GM19043 (cell line): Measurements from ENCODE around the gene REL.
A peak's percentile ranks its signal among the peaks of the same experiment; 100 is the strongest.
"Not testable (repeated sequence)": the region's sequence is repeated elsewhere in the genome, so short reads cannot be mapped to it uniquely, and the experiment has no call there.

ENCODE experiments used
- ATAC-seq: cut with Tn5 transposase; IDR thresholded peaks from one replicate; pipeline ENCODE4 v1.9.1; 2021; ENCODE audit warnings: low read depth; ENCODE audit not compliant: unreplicated experiment

REL gene

DNA sequence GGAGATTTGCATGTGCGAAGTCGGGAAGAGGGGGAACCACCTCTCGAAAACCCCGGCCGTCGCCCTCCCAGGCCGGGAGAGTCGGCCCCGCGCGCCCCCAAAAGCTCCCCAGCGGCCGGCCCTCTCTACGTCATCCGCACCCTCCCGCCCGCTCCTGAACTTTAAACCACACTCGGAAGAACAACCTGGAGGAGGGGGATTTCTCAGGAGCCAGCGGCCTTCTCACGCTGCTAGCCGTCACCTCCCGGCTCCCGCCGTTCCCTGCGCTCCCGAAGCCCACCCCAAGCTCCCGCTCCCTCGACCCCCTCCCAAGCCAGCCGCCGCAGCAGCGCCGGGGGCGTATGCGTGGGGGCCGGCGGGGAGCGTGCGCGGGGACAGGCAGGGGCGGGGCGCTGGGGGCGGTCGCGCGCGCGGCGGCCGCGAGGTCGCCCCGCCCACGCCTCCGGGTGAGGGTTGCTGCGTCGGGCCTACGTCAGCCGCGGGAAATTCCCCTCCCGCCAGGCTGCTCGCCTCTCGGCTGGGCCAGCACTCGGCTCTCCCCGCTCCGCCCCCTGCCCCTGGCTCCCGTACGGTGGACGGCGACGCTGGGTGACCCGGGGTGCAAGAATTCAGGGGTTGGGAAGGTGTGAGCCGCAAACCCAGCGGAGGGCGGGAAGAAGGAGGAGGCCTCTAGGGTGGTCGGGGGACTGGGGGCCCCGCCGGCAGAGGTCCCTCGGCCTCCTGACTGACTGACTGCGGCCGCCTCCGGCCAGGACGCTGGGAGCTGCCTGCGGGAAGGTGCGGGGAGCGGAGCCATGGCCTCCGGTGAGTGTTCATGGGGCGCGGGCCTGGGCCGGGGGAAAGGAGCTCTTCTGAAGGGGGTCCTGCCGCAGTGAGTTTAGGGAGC, at the start of gene REL:
Gene REL, plus strand, starts transcription at position 528 of the 886 bp plus-strand sequence. Its CDS starts 267 bp downstream, at position 795.
- ATAC-seq, result peak; percentile 80

DNA sequence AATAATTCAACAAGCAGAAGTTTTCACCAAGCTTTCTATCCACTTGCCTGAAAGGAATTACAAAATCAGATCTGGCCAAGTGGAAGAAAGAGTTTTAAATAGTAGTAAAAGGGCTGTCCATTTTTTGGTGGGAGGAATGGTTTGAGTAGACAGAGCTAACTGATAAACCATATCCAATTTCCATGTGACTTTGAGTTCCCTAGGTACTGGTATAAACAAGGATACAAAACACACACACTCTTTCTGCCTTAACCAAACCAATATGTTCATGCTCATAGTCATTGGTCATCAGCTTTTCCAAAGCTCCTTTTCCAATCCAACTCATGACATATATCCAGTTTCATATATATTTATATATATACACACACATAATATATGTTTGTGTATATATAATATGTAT, 49.5 kb upstream of the REL start:
- ATAC-seq, result no peak

DNA sequence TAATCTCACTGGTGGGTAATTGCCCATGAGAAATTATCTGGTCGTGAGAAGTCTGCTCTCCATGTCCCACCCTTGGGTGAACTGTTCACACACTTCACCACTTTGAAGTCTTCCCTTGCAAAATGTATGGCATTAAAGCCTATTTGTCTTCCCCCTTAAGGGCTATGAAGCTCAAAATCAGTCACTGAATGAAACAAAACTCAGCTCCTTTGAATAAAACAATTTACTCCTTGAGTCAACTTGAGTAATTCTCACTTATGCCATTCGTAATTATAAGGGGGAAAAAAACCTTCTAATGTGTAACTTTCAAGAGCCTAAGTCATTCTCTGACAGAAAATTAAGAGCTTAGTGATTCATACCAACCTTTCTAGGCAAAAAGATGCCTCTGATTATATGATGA, 48.8 kb upstream of the REL start:
- no peak for ATAC-seq

DNA sequence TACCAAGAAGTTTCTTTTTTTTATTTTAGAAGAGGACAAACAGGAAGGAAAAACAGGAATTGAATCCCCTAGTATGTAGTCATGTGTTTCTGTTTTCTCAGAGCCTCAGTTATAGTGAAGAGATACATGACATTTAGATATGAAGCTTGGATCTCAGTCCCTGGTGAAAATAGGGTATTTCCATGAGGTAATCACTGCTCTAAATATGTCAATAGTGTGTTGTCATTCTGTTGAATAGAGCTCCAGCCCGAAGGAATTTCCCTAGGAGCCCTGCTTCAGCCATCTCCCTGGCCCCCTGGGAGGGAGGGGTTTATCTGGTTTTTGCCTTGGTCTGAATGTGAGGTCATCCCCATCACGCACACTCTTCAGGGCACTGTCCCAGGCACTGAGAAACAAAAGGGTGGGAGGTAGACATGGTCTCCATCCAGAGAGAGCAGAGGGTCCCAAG, 47.1 kb upstream of the REL start:
- ATAC-seq, result no peak

DNA sequence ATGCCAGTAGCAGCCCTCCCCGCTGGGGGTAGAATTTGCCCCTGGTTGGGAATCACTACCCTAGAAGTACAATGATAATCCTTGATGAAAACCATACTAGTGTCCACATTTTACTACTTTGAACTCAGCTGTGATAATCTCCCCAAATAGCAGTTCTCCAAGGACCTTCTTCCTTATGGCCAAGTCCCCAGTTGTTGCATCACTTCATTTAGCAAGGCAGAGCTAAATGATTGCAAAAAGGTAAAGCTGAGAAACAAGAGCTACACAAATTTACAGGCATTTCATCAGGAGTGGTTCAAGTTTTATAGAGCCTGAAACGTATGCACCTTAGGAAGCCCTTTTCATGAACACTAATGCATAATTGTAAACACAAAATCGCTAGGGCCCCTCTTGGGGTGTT, 44.9 kb upstream of the REL start:
- no peak for ATAC-seq

DNA sequence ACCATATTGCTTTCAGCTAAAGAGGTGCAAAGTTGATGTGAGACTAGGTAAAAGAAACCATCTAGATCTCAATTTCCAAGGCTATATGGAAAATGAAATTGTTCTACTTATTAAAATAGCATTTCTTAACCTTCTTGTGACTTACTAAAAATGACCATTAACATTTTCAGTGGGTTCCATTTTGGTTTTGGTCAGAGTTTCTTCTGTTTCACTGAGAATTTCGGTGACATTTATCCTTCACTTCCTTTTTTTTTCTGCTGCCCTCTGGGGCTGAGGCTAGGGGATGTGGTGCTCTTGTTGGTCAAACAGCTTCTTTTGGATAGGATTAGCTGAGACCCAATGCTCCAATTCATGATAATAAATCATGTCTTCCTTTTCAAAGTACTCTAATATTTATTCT, 44.3 kb upstream of the REL start:
- no peak for ATAC-seq

DNA sequence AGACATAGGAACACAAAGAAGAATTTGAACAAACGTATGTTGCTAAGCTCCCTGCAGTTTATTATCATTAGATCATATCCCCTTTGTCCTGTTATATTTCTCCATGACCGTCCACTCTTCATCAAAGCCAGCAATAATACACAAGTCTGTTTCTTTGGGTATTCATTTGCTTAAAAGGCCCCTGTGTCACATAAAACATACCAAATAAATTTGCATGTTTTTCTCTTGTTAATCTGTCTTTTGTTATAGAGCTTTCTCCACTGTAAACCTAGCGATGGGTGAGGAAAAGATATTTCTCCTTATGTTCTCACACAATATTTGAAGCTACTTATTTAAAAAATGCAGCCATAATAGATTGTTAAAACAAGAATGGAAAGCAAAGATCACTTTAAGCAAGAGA, 42.9 kb upstream of the REL start:
- ATAC-seq, result no peak

DNA sequence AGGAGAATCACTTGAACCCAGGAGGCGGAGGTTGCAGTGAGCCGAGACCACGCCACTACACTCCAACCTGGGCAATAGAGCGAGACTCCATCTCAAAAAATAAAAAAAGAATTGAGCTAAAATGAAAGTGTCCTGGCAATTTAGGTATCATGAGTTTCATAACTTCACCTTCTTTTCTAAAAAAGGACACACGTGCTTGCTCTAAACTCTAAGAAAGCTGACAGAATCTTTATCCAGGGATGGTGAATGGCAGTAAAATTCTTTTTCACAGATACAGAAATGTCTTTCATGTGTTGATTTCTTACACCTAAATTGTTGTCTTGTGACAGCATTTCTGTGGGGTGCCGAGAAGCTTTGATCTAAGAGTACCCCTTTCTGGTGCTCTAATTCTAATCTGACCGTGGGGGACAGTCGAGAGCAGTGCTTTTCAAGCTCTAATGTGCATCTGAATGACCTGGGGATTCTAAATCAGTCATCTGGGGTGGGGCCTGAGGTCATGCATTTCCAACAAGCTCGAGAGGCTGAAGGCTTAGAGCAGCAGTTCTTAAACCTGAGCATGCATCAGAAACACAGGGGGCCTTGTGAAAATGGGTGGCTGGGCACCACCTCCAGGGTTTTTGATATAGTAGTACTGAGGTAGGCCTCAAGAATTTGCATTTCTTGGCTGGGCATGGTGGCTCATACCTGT, 42.1 kb upstream of the REL start:
- peak; percentile 41 for ATAC-seq

DNA sequence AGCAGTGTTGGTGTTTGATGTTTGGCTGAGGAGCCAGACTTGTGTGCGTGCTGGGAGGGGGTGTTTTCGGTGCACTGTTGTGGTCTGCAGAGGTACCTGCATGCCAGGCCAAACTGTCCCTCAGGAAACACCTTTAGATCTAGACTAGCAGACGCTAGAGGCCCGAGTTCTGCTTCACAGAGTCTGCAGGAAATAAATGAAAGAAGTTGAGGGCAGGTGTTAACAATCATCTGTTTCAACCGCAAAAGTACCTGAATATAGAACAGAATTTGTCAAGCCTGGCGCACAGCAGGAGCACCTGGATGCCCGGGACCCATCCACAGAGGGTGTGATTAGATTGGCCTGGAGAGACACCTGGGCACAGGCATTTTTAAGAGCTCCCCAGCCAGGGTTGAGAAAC, 40.5 kb upstream of the REL start:
- ATAC-seq, result peak; percentile 51

DNA sequence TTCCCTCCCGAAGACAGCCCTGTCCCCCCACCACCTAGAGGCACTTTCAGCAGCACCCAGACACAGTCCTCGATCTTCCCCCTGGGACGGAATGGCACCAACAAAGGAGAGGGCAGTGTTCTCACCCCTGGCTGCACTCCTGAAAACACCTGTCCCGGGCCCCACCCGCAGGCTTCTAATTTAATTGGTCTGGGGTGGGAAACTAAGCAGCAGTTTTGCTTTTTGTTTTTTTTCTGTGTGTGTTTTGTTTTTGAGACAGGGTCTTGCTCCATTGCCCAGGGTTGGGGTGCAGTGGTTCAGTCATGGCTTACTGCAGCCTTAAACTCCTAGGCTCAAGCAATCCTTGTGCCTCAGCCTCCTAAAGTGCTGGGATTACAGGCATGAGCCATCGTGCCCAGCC, 38.4 kb upstream of the REL start:
- no peak for ATAC-seq

DNA sequence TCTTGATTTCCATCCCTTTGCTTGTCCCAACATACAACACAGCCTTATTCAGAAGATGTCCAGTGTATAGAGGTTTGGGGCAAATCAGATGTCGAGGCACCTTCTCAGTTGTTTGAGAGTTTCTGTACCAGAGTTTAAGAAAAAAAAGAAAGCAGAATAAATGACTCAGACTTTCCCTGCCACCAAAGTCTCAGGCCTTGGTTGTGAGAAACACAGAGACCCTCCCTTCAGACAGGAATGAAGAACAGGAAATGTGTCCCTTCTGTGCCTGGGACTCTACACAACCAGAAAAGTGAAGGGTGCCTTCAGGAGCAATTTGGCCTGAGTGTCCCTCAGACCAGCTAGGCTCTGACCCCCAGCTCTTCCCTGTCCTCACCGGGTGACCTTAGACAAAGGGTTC, 37.3 kb upstream of the REL start:
- ATAC-seq, result no peak

DNA sequence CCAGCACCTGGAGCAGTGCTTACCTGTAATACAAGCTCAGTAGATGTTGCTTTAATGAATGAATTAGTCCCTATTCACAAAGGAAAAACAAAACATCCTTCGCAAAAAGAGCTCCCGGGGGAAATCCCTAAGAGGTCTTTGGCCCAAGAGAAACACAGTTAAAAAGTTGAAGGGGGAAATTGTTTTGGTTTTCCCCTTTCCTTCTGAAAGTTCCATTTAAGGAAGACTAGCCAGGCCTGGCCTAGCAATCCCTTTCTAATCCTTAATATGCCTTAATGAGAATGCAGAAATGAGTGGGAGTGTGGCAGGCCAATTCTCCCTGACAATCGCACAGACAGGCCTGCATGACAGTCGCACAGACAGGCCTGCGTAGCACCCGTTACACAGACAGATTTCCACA, 33.5 kb upstream of the REL start:
- ATAC-seq, result no peak

DNA sequence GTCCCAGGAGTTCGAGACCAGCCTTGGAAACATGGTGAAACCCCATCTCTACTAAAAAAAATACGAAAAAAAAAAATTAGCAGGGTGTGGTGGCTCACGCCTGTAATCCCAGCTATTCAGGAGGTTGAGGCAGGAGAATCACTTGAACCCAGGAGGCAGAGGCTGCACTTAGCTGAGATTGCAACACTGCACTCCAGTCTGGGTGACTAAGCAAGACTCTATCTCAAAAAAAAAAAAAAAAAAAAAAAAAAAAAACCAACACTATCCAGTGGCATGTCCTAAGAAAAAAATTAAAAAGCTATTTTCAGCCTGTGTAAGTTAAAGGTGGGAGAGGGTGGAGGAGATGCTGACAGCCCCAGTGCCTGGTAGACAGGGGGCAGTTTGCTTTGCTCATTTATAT, 32.2 kb upstream of the REL start:
- no peak for ATAC-seq

DNA sequence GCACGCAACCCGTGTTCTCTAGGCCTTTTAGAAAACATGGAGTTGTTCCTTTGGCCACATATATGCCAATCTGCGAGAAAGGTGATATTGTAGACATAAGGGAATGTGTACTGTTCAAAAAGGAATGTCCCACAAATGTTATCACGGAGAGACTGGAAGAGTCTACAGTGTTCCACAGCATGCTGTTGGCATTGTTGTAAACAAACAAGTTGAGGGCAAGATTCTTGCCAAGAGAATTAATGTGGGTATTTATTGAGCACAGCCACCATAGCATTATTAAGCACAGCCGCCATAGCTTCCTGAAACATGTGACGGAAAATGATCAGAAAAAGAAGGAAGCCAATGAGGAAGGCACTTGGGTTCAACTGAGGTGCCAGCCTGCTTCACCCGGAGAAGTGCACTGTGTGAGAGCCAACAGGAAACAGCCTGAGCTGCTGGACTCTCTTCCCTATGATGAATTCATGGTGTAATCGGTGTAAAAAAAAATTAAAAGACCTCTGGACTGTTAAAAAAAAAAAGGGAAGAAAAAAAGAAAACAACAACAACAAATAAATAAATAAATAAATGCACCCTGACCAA, 29.0 kb upstream of the REL start:
- no peak for ATAC-seq

DNA sequence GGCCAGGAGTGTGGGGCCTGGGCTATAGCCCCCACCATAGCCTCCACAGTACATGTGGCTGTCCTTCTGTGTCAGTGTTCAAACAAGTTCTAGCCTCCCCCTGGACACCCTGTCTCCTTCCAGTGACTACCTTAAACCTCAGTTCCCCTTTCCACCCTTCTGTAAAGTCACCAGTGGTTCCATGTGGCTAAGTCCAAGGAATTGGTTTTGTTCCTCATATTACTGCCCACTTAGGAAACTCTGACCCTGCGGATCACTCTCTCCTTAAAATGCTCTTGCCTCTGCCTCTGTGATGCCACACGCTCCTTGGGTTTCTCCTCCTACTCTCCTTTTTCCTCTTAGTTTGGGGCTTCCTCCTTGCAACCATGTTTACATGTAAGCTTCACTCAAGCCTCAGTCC, 27.8 kb upstream of the REL start:
- ATAC-seq, result no peak

DNA sequence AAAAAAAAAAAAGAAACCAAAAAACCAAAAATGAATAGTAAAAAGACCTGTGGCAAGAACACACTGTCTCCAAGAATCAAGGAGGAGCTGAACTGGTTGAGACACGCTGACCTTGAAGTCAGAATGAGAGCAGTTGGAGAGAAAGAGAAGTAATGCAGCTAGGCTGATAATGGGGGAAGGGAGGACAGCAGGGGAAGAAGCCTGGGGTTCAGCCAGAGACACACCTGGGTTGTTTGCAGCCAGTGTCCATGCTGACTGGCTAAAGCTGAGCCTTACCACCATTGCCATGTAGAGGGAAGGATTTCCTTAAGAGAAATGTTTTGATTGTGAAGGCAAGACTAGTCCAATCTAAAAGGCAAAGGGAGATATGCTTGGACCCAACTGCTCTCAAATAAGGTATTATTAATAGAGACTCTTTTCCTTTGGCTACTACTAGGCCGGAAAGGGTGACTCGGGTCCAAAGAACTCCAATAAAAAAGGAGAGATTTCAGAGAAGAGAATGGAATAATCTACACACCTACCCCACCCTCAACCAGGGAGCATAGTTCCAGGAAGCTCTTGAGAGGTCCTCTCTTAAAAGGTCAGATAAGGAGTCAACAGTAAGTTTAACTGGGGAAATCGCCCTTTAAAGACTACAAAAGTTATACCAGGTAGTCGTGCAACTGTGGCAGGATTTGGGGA, 25.2 kb upstream of the REL start:
- ATAC-seq, result no peak

DNA sequence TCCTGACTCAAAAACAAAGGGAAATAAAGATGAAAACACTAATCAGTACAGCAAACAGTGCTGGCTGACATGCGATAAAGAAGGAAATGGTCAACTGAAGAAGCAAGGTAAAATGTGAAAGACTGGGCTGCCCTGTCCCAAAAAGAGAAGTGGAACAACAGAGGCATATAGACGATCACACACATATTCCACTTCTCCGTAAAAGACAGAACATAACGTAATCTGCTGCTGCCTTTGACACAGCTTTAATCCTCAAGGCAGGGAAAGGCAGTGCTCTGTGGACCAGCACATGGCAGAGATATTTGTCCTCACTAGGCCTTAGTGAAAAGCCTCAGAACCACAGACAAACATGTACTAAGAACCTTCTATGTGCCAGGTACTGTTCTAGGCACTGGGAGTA, 24.3 kb upstream of the REL start:
- no peak for ATAC-seq

DNA sequence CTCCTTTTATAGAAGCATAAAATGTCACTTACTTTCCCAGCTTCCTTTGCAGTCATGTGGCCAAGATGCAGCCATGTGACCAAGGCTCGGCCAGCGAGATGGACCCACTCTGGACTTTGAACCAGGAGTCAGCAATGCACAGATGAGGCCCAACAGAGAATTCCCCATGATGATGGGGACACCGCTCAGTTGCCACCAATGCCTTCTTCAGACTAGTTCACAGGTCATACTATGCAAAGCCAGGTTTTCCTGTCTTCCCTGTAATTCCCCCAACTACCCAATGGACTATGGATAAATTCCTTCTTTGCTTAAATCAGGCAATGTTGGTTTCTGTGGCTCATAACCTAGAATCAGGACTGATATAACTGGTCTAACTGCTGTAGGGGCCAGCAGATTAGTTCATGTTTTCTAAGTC, 22.5 kb upstream of the REL start:
- no peak for ATAC-seq

DNA sequence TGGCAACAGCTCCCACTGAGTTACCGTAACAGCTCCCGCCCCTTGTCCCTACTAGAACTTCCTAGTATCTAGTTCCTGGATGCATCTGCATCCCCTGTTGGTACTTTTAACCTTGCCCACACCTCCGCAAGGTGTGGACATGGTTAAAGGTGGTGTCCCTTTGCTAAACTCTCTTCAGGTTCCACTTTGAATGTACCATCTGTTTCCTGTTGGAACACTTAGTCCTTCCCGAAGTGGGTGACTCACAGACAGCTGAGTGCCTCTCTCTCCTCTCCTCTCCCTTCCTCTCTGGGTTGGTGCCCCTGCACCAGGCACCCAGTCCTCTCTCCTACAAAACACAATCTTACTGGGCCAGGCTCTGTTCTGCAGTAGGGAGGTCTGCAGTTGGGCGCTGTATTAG, 19.6 kb upstream of the REL start:
- no peak for ATAC-seq

DNA sequence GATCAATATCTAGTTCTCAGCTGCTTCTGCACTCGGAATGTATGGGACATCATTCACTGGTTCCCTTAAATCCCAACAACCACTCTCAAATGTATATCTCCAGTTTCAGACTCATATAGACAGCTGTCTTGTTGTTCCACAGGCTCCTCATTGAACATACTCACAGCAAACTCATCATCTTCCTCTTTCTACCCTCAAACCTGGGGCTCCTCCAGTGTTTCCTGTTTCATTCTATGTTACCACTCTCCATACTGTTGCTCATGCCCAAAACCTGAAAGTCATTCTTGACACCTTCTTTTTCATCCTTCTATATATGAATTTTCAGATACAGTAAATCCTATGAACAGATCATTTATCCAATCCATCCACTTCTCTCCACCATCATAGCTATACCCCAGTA, 18.7 kb upstream of the REL start:
- no peak for ATAC-seq

DNA sequence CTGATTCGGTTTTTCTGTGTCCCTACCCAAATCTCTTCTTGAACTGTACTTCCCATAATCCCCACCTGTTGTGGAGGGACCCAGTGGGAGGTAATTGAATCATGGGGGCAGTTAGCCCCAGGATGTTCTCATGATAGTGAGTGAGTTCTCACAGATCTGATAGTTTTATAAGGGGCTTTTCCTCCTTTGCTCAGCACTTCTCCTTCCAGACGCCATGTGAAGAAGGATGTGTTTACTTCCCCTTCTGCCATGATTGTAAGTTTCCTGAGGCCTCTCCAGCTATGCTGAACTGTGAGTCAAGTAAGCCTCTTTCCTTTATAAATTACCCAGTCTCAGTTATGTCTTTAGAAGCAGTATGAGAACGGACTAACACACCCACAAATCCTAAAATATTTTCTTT, 16.0 kb upstream of the REL start:
- not testable (repeated sequence) for ATAC-seq
